B cell (primary cell): ENCODE measurements around the gene ATP9B. TPM values are rescaled to one million over a fixed set of nuclear protein-coding genes. Genes with fewer than 3 reads are reported as not detected.

Experiments
- ATAC-seq: fragments of 200-7000 bp; cut with Tn5 transposase; one replicate; pipeline ENCODE4 v1.10.0; 2021; ENCODE audit warnings: low read depth, mild to moderate bottlenecking, moderate number of reproducible peaks, moderate library complexity
- CTCF ChIA-PET: fragments of 350-600 bp; sonication (Branson Sonifier 250); formaldehyde crosslinking; loops from one replicate; lab custom pipeline; 2021; ENCODE audit warnings: antibody characterized with exemption, inconsistent platforms; lab: Charles Lee
- POLR2A ChIA-PET: fragments of 350-600 bp; sonication (Branson Sonifier 250); formaldehyde crosslinking; loops from one replicate; lab custom pipeline; 2021; ENCODE audit warnings: antibody characterized with exemption; lab: Charles Lee
- DNase-seq: peaks from one replicate; pipeline ENCODE4 v3.0.0; 2013
- H2AFZ ChIP-seq: 2 replicates; pipeline ENCODE4 v1.6.1; 2012; ENCODE audit warnings: mild to moderate bottlenecking, low read depth, low read length; ENCODE audit not compliant: insufficient read depth, poor library complexity, severe bottlenecking
- H3K27ac ChIP-seq, 2 donors: 1 replicate in 1 of 2; 2 replicates in 1 of 2; pipeline ENCODE4 v1.5.1; 2012 to 2013; ENCODE audit warnings: low read length in 2 of 2, mild to moderate bottlenecking in 2 of 2, moderate library complexity in 1 of 2
- H3K27me3 ChIP-seq, 4 experiments: fragments of 200-600 bp in 1 of 4; sonication (generic) in 1 of 4; replicated peaks in 1 of 4; 1 replicate in 2 of 4; 2 replicates in 2 of 4; pipeline versions ENCODE4 v1.6.1 to v1.7.0; 2013 to 2016; ENCODE audit warnings: low read length in 3 of 4, mild to moderate bottlenecking in 2 of 4, mixed read lengths in 1 of 4, moderate library complexity in 1 of 4; ENCODE audit not compliant: insufficient read depth in 4 of 4, control insufficient read depth in 3 of 4; ENCODE audit errors: control extremely low read depth in 1 of 4
- H3K36me3 ChIP-seq, 2 experiments: replicated peaks in 1 of 2; 1 replicate in 1 of 2; 2 replicates in 1 of 2; pipeline versions ENCODE4 v1.6.1 to v1.7.1; 2013; ENCODE audit warnings: low read length in 1 of 2; ENCODE audit not compliant: insufficient read depth in 2 of 2, control insufficient read depth in 1 of 2; ENCODE audit errors: control extremely low read depth in 1 of 2, extremely low read depth in 1 of 2
- H3K4me1 ChIP-seq, 2 donors: fragments of 200-600 bp in 1 of 2; sonication (generic) in 1 of 2; 1 replicate in 1 of 2; 2 replicates in 1 of 2; pipeline versions ENCODE4 v1.5.1 to v1.6.1; 2013 to 2017; ENCODE audit warnings: low read length in 2 of 2; ENCODE audit not compliant: control insufficient read depth in 2 of 2, insufficient read depth in 2 of 2
- H3K4me2 ChIP-seq: replicated peaks from 2 replicates; pipeline ENCODE3; 2012; ENCODE audit warnings: mild to moderate bottlenecking, low read depth, low read length; ENCODE audit not compliant: poor library complexity, severe bottlenecking
- H3K4me3 ChIP-seq, 5 experiments: fragments of 200-600 bp in 1 of 5; sonication (generic) in 1 of 5; 1 replicate in 3 of 5; 2 replicates in 2 of 5; pipeline versions ENCODE4 v1.5.1 to v1.7.0; 2011 to 2016; ENCODE audit warnings: low read length in 4 of 5, mild to moderate bottlenecking in 4 of 5, low read depth in 2 of 5, control low read depth in 1 of 5, moderate library complexity in 1 of 5; ENCODE audit not compliant: insufficient read depth in 1 of 5; ENCODE audit errors: control extremely low read depth in 1 of 5, extremely low read depth in 1 of 5
- H3K79me2 ChIP-seq: fragments of 200-600 bp; sonication (generic); one replicate; pipeline ENCODE4 v1.6.0; 2016; ENCODE audit warnings: low read length; ENCODE audit not compliant: control insufficient read depth, insufficient read depth
- H3K9ac ChIP-seq: fragments of 200-600 bp; sonication (generic); 2 replicates; pipeline ENCODE4 v1.6.1; 2017; ENCODE audit warnings: mild to moderate bottlenecking, low read length, moderate library complexity
- H3K9me3 ChIP-seq, 3 donors: one replicate each; pipeline versions ENCODE4 v1.6.1 to v1.7.1; 2013; ENCODE audit warnings: low read length in 2 of 3; ENCODE audit not compliant: control insufficient read depth in 2 of 3, insufficient read depth in 1 of 3; ENCODE audit errors: control extremely low read depth in 1 of 3
- H4K20me1 ChIP-seq: 2 replicates; pipeline ENCODE4 v1.6.0; 2012; ENCODE audit warnings: mild to moderate bottlenecking, low read length; ENCODE audit not compliant: insufficient read depth, control insufficient read depth, poor library complexity, severe bottlenecking
- H3K27ac Mint-ChIP-seq: one replicate; pipeline ENCODE4 v1.8.0; 2021; ENCODE audit warnings: mixed read lengths
- H3K27me3 Mint-ChIP-seq: one replicate; pipeline ENCODE4 v1.8.0; 2021; ENCODE audit warnings: mixed read lengths
- H3K4me1 Mint-ChIP-seq: one replicate; pipeline ENCODE4 v1.8.0; 2021; ENCODE audit warnings: mixed read lengths
- H3K4me3 Mint-ChIP-seq: one replicate; pipeline ENCODE4 v1.8.0; 2021; ENCODE audit warnings: mixed read lengths
- H3K9me3 Mint-ChIP-seq: one replicate; pipeline ENCODE4 v1.8.0; 2022; ENCODE audit warnings: mixed read lengths; ENCODE audit not compliant: insufficient read depth
- EZH2 ChIP-seq: IDR thresholded peaks from 2 replicates; pipeline ENCODE4 v1.6.1; 2012; ENCODE audit warnings: borderline replicate concordance, low read depth, mild to moderate bottlenecking, moderate library complexity, low read length; ENCODE audit not compliant: insufficient read depth, poor library complexity, severe bottlenecking
- WGBS: methylation state at CpG from one replicate; pipeline ENCODE4 v1.1.5; 2013; ENCODE audit warnings: missing lambda C conversion rate; ENCODE audit not compliant: insufficient coverage; 5-methylcytosine and 5-hydroxymethylcytosine counted together
- intact Hi-C: fragments of 100-400 bp; cut with micrococcal nuclease; formaldehyde crosslinking; loops from one replicate; pipeline ENCODE4 v1.10.0; 2022
- polyA plus RNA-seq: library from polyadenylated mRNA; depleted of rRNA; stranded (reverse); fragments of >200 nt; gene quantifications from 2 replicates; pipeline ENCODE4 v1.2.3, GENCODE V29; 2012
- total RNA-seq, 2 donors: library from RNA; stranded (reverse); fragments of 120-200 nt in 1 of 2; gene quantifications; 1 replicate in 1 of 2; 2 replicates in 1 of 2; pipeline versions ENCODE4 v1.2.3 to v1.2.4, GENCODE V29; 2013 to 2022
- TF ChIP-seq, protein P1 (sequence below): fragments of 200-600 bp; IDR thresholded peaks from one replicate; pipeline ENCODE4 v1.8.0; 2022; ENCODE audit warnings: antibody characterized with exemption, mild to moderate bottlenecking

Gene ATP9B
- total and polyA plus RNA-seq, 2 donors (not counting 1 experiment from before 2014, with no cell fraction given), result 34.3 to 71.7 TPM

GRCh38 chr18:79065802-79066201, 3.4 kb upstream of the ATP9B start:
- no peak overlapping the region for H3K4me2 ChIP-seq
- ATAC-seq (no peak), DNase-seq (no peak)
- no peak overlapping the region for H2AFZ ChIP-seq
- 97% methylated on average over 2 of the region's 2 CpGs for WGBS
- H3K27ac ChIP-seq, result no peak overlapping the region
- Mint-ChIP-seq H3K9me3 (peaks cover 20% of the 10 kb centered on the region), H3K4me3 (peak overlapping the region; percentile 43), H3K27me3 (no peaks in the 10 kb centered on the region), H3K27ac (peak overlapping the region; percentile 18), H3K4me1 (peaks cover 23% of the 10 kb centered on the region)
- ChIA-PET POLR2A (no interaction called here), CTCF (no interaction called here)
- intact Hi-C loops, result no loop called here
- peaks cover 16 to 18% of the 10 kb centered on the region in 2 donors for H3K4me1 ChIP-seq
- H4K20me1 ChIP-seq, result no peaks in the 10 kb centered on the region
- H3K9ac ChIP-seq, result no peak overlapping the region
- no peaks in the 10 kb centered on the region for H3K36me3 ChIP-seq
- peaks cover 0 to 6% (median 0%) of the 10 kb centered on the region in 3 donors for H3K9me3 ChIP-seq
- TF ChIP-seq, protein P1, sequence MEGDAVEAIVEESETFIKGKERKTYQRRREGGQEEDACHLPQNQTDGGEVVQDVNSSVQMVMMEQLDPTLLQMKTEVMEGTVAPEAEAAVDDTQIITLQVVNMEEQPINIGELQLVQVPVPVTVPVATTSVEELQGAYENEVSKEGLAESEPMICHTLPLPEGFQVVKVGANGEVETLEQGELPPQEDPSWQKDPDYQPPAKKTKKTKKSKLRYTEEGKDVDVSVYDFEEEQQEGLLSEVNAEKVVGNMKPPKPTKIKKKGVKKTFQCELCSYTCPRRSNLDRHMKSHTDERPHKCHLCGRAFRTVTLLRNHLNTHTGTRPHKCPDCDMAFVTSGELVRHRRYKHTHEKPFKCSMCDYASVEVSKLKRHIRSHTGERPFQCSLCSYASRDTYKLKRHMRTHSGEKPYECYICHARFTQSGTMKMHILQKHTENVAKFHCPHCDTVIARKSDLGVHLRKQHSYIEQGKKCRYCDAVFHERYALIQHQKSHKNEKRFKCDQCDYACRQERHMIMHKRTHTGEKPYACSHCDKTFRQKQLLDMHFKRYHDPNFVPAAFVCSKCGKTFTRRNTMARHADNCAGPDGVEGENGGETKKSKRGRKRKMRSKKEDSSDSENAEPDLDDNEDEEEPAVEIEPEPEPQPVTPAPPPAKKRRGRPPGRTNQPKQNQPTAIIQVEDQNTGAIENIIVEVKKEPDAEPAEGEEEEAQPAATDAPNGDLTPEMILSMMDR, result no peak
- no peak for TF ChIP-seq EZH2
- no peak overlapping the region for H3K4me3 ChIP-seq
- H3K79me2 ChIP-seq, result peaks cover 4% of the 10 kb centered on the region
- no peaks in the 10 kb centered on the region for H3K27me3 ChIP-seq

DNA sequence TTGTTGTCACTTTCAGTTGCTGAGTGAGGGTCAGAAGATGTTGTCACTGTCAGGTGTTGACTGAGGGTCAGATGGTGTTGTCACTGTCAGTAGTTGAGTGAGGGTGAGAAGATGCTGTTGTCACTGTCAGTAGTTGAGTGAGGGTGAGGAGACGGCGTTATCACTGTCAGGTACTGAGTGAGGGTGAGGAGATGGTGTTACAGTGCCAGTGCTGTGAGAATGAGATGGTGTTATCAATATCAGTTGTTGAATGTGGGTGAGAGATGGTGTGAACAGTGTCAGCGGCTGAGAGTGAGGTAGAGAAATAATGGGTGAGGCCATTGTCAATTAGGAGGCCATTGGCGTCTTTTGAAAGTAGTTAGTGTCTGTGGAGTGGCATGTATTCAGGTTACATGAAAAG, 1.6 kb upstream of the ATP9B start:
- H3K9me3 Mint-ChIP-seq, result peaks cover 20% of the 10 kb centered on the region
- Histone ChIP-seq H3K4me1 (peaks cover 23 to 24% of the 10 kb centered on the region in 2 donors), H3K36me3 (no peaks in the 10 kb centered on the region), H4K20me1 (no peaks in the 10 kb centered on the region), H3K27ac (peak overlapping the region in 1 of 2 donors; percentile 97), H2AFZ (no peak overlapping the region), H3K4me2 (peak overlapping the region; percentile 89), H3K9me3 (peaks cover 0 to 9% (median 0%) of the 10 kb centered on the region in 3 donors), H3K27me3 (no peaks in the 10 kb centered on the region), H3K9ac (no peak overlapping the region), H3K79me2 (peaks cover 19% of the 10 kb centered on the region), H3K4me3 (no peak overlapping the region)
- H3K4me1 Mint-ChIP-seq, result peaks cover 30% of the 10 kb centered on the region
- H3K27me3 Mint-ChIP-seq, result no peaks in the 10 kb centered on the region
- ATAC-seq (no peak), DNase-seq (no peak)
- POLR2A ChIA-PET, result interaction anchor here (1.3 kb wide), 1 partner anchor 9 kb away, joined by 4 read pairs; no protein-coding TSS in a partner anchor
- TF ChIP-seq, protein P1, result no peak
- no peak for TF ChIP-seq EZH2
- CTCF ChIA-PET, result no interaction called here
- peak overlapping the region; percentile 93 for H3K4me3 Mint-ChIP-seq
- 98% methylated on average over 3 of the region's 4 CpGs for WGBS
- intact Hi-C loops, result loop anchor here (2.0 kb wide), 1 partner anchor 177 kb away; no protein-coding TSS in a partner anchor
- peak overlapping the region; percentile 53 for H3K27ac Mint-ChIP-seq
